ENCODE data around the gene C19orf33.

The C19orf33 gene

GRCh38 chr19:38346837-38347236 lies 42.8 kb downstream of the C19orf33 start:
- no peak for DNase-seq

DNA sequence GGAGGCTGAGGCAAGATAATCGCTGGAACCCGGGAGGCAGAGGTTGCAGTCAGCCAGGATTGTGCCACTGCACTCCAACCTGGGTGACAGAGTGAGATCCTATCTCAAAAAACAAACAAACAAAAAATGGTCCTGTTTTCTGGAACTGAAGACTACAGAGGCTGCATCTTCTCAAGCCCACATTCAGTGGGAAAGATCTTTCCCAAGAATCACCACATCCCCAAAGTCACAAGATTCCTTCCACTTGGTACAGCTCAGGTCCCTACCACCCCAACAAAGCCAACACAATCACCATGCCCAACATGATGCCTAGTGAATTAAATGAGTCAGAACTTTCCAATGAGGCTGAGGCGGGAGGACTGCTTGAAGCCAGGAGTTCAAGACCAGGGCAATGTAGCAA lies 46.8 kb downstream of the C19orf33 start:
- no peak for DNase-seq

DNA sequence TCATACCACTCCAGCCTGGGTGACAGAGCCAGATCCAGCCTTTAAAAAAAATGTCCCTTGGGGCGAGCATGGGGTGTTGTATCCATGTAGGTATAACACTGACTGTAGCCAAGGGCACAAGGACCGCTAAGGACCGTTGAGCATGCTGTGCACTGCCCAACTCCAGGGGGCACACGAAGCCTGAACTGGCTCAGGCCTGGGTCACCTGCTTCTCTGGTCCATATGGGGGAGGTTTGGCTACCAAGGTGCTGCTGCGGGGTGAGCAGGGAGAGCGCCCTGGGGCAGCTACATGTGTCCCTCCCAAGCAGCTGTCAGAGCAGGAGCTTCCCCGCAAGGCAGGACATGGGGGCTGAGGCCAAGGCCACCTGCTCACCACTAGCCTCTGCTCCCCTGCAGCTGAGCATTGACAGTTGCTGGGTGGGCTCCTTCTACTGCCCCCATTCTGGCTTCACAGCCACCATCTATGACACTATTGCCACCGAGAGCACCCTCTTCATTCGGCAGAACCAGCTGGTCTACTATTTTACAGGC lies 47.9 kb downstream of the C19orf33 start:
- no peak for DNase-seq

- DNase-seq: no peak
These were observed 48.6 kb downstream of the C19orf33 start for GRCh38 chr19:38352611-38353010.
